ENCODE data around the gene MEGF6.

Gene MEGF6

DNA sequence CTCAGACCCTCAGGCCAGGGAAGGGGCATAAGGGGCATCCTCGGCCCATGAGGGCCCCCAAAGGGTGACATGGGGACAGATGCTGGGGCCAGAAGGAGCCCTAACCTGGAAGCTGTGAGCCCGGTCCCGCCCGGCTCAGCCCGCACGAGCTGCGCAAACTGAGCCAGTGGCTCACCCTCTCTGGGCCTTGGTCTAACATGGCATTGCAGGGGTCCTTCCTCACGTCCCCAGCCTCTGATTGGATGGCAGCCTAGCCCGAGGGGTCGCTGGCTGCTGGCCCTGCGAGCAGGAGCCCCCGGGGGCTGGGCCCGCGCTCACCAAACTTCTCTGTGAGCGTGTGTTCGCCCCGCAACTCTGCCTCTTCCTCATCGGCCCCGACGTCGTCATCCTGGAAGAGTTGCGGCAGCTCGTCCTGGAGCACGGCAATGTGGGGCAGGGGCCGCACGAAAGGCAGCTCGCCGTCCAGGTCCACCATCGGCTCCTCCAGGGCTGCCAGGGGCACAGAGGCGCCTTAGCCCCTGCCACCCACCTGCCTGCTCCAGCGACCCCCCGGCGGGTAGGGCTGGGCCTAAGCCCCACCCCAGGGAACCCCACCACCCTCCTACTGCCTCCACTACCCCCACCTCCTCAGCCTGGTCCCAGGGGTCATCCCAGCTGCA lies 102.4 kb downstream of the MEGF6 start:
- no peak for DNase-seq (ENCODE audit: low read depth)
- no peak overlapping the region for H3K4me3 ChIP-seq (ENCODE audit: low read depth, low read length)
- TF ChIP-seq, protein P1, sequence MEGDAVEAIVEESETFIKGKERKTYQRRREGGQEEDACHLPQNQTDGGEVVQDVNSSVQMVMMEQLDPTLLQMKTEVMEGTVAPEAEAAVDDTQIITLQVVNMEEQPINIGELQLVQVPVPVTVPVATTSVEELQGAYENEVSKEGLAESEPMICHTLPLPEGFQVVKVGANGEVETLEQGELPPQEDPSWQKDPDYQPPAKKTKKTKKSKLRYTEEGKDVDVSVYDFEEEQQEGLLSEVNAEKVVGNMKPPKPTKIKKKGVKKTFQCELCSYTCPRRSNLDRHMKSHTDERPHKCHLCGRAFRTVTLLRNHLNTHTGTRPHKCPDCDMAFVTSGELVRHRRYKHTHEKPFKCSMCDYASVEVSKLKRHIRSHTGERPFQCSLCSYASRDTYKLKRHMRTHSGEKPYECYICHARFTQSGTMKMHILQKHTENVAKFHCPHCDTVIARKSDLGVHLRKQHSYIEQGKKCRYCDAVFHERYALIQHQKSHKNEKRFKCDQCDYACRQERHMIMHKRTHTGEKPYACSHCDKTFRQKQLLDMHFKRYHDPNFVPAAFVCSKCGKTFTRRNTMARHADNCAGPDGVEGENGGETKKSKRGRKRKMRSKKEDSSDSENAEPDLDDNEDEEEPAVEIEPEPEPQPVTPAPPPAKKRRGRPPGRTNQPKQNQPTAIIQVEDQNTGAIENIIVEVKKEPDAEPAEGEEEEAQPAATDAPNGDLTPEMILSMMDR (IDR thresholded peaks at IDR 0.05; ENCODE audit: insufficient read depth, low read depth, low read length, missing control alignments): no peak

DNA sequence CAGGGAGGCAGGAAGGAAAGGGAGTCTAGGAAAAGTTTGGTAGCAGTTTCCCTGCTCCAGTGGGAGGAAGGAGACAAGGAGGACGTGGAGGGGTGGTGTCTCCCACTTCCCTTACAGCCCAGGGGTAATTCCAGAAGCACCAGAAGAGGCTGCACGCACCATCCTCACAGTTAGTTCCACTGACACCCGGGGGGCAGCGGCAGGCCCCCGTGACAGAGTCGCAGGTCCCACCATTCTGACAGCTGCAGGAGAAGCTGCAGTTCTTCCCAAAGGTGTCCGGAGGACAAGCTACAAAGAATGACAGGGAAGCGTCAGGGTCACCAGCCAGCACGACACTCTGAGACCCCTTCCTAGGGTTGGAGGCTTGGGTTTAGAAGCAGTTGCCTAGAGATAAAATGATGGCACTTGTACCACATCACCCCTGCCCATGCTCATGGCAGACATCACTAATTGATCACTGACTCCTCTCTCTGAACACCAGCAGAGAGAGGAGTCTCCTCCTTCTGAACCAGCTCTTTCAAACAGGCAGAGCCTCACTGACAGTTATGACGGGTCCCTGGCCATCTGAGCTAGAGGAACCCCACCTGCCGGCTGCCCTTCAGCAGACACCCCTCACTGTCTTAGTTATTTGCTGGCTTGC lies 103.6 kb downstream of the MEGF6 start:
- DNase-seq (ENCODE audit: low read depth): no peak

DNA sequence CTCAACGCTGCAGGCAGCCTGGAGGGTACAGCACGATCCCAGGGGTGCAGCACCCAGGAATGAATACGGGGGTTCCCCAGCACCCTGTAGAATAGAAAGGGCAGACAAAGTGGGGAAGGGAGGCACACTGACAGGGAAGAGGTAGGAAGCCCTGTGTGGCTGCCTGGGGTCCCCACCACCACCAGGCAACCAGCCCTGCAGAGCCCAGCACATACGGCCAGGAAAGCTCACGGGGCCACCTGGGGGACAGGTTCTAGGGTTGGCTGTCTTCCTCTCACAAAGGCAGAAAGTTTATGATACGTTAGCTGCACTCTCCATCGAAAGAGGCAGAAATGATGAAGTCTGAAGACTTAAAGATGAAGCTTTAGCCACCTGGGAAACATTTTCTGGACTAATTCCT lies 104.4 kb downstream of the MEGF6 start:
- TF ChIP-seq, protein P1 (IDR thresholded peaks at IDR 0.05; ENCODE audit: insufficient read depth, low read depth, low read length, missing control alignments): no peak
- H3K4me3 ChIP-seq (ENCODE audit: low read depth, low read length): no peak overlapping the region
- no peak for DNase-seq (ENCODE audit: low read depth)

More for the DNA sequence above, 103.6 kb downstream of the MEGF6 start:
- TF ChIP-seq, protein P1 (IDR thresholded peaks at IDR 0.05; ENCODE audit: insufficient read depth, low read depth, low read length, missing control alignments): no peak
- H3K4me3 ChIP-seq (ENCODE audit: low read depth, low read length): no peak overlapping the region

DNA sequence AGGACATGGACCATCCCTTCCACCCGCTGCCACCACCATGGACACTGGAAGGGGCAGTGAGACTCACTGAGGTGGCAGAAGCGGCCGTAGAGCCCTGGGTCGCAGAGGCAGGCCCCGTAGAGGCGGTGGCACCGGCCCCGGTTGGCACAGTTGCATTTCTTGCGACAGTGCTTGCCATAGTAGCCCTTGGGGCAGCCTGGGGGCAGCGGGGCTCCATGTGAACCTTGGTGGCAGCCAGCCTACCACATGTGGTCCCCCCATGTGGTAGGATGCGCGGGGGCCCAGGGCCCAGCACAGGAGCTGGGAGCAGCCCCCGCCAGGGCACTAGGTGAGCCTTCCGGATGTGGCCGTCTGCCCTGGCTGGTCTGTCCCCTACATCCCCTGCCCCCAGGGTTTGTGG lies 105.3 kb downstream of the MEGF6 start:
- no peak overlapping the region for H3K4me3 ChIP-seq (ENCODE audit: low read depth, low read length)
- no peak for DNase-seq (ENCODE audit: low read depth)
- TF ChIP-seq, protein P1 (IDR thresholded peaks at IDR 0.05; ENCODE audit: insufficient read depth, low read depth, low read length, missing control alignments): no peak

DNA sequence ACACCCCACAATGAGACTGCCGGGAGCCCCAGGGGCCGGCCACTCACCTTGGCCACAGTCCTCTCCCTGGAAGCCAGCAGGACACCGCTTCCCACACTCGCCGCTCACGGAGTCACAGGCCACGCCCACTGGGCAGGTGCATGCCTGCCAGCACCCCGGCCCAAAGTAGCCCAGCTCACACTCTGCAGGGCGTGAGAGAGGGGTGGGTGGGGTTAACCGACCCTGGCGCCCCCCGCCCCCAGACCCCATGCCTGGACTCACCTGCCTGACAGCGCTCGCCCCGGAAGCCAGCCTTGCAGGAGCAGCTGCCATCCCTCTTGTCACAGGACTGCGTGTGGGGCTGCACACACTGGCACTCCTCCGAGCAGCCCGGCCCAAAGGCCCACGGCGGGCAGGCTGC lies 106.1 kb downstream of the MEGF6 start:
- H3K4me3 ChIP-seq (ENCODE audit: low read depth, low read length): no peak overlapping the region
- no peak for DNase-seq (ENCODE audit: low read depth)
- TF ChIP-seq, protein P1 (IDR thresholded peaks at IDR 0.05; ENCODE audit: insufficient read depth, low read depth, low read length, missing control alignments): no peak

DNA sequence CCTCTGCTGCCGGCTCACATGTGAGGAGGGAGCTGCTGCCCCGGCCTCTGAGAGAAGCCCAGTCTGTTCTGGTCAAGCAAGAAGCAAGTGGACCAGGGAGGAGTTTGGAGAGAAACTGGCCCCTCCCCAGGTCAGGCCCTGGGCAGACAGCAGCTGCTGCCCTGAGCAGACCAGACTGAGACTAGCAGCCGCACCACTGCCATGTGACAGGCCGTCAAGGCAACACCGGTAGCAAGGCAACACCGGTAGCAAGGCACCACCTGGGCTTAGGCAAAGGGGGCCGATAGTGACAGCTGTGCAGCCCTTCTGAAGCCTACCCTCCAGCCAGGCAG lies 106.5 kb downstream of the MEGF6 start:
- TF ChIP-seq, protein P1 (IDR thresholded peaks at IDR 0.05; ENCODE audit: insufficient read depth, low read depth, low read length, missing control alignments): no peak
- no peak for DNase-seq (ENCODE audit: low read depth)
- H3K4me3 ChIP-seq (ENCODE audit: low read depth, low read length): no peak overlapping the region
